NB4 (cell line): ENCODE results near the gene WDR81.

Source experiments
- CTCF ChIP-seq: IDR thresholded peaks from one replicate; pipeline ENCODE4 v1.5.1; 2012; ENCODE audit warnings: low read depth, low read length
- MAX ChIP-seq: IDR thresholded peaks from 2 replicates; pipeline ENCODE4 v1.6.1; 2011; ENCODE audit warnings: low read depth, low read length
- POLR2A ChIP-seq: IDR thresholded peaks from 2 replicates; pipeline ENCODE4 v1.6.1; 2011; ENCODE audit warnings: mild to moderate bottlenecking; ENCODE audit not compliant: insufficient read length; ENCODE audit errors: extremely low read depth

GRCh38 chr17:1727258-1727789 is 2.8 kb downstream of the WDR81 start:
- TF ChIP-seq CTCF: no peak
- no peak for TF ChIP-seq MAX
- no peak for TF ChIP-seq POLR2A
